HG02642 (cell line): Measurements from ENCODE around the gene CEP78.

Experiments
- ATAC-seq: cut with Tn5 transposase; IDR thresholded peaks from one replicate; pipeline ENCODE4 v1.9.1; 2021; ENCODE audit warnings: mild to moderate bottlenecking; ENCODE audit not compliant: unreplicated experiment, poor library complexity

CEP78 gene

GRCh38 chr9:78234810-78235209 is 1.1 kb upstream of the CEP78 start:
- no peak for ATAC-seq

- ATAC-seq: no peak
These were observed 566 bp upstream of the CEP78 start for GRCh38 chr9:78235256-78235761.

GRCh38 chr9:78236551-78236910 is 656 bp downstream of the CEP78 start:
- ATAC-seq: peak; percentile 20

GRCh38 chr9:78238046-78239038 is 2.5 kb downstream of the CEP78 start:
- no peak for ATAC-seq

- ATAC-seq: no peak
These were observed 3.6 kb downstream of the CEP78 start for GRCh38 chr9:78239506-78239905.

GRCh38 chr9:78242041-78242440 is 6.2 kb downstream of the CEP78 start:
- ATAC-seq: no peak

- no peak for ATAC-seq
These were observed 7.3 kb downstream of the CEP78 start for GRCh38 chr9:78243130-78243529.

GRCh38 chr9:78245401-78245800 is 9.5 kb downstream of the CEP78 start:
- no peak for ATAC-seq

GRCh38 chr9:78248635-78249034 is 12.8 kb downstream of the CEP78 start:
- no peak for ATAC-seq

- ATAC-seq: no peak
These were observed 13.7 kb downstream of the CEP78 start for GRCh38 chr9:78249542-78249941.

GRCh38 chr9:78252616-78253015 is 16.7 kb downstream of the CEP78 start:
- ATAC-seq: no peak

GRCh38 chr9:78253285-78253684 is 17.4 kb downstream of the CEP78 start:
- ATAC-seq: no peak

GRCh38 chr9:78261403-78262001 is 25.6 kb downstream of the CEP78 start:
- ATAC-seq: no peak

- no peak for ATAC-seq
These were observed 26.8 kb downstream of the CEP78 start for GRCh38 chr9:78262655-78263054.

GRCh38 chr9:78267889-78268288 is 32.0 kb downstream of the CEP78 start:
- no peak for ATAC-seq

- ATAC-seq: no peak
These were observed 33.9 kb downstream of the CEP78 start for GRCh38 chr9:78269784-78270183.

- ATAC-seq: no peak
These were observed 36.4 kb downstream of the CEP78 start for GRCh38 chr9:78272307-78272706.

GRCh38 chr9:78273761-78274160 is 37.9 kb downstream of the CEP78 start:
- ATAC-seq: no peak

- no peak for ATAC-seq
These were observed 42.4 kb downstream of the CEP78 start for GRCh38 chr9:78278177-78278777.

- no peak for ATAC-seq
These were observed 42.9 kb downstream of the CEP78 start for GRCh38 chr9:78278801-78279200.
